Measurements from ENCODE around the gene EPAS1.

The EPAS1 gene

GRCh38 chr2:46428911-46429436, 131.8 kb downstream of the EPAS1 start:
- TF ChIP-seq, protein P1, sequence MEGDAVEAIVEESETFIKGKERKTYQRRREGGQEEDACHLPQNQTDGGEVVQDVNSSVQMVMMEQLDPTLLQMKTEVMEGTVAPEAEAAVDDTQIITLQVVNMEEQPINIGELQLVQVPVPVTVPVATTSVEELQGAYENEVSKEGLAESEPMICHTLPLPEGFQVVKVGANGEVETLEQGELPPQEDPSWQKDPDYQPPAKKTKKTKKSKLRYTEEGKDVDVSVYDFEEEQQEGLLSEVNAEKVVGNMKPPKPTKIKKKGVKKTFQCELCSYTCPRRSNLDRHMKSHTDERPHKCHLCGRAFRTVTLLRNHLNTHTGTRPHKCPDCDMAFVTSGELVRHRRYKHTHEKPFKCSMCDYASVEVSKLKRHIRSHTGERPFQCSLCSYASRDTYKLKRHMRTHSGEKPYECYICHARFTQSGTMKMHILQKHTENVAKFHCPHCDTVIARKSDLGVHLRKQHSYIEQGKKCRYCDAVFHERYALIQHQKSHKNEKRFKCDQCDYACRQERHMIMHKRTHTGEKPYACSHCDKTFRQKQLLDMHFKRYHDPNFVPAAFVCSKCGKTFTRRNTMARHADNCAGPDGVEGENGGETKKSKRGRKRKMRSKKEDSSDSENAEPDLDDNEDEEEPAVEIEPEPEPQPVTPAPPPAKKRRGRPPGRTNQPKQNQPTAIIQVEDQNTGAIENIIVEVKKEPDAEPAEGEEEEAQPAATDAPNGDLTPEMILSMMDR (IDR thresholded peaks at IDR 0.05; ENCODE audit: insufficient read depth, low read depth, low read length, missing control alignments), result no peak
- no peak for DNase-seq (ENCODE audit: low read depth)
- H3K4me3 ChIP-seq (ENCODE audit: low read length), result no peak overlapping the region

GRCh38 chr2:46430413-46430812, 133.2 kb downstream of the EPAS1 start:
- DNase-seq (ENCODE audit: low read depth), result no peak
- TF ChIP-seq, protein P1 (IDR thresholded peaks at IDR 0.05; ENCODE audit: insufficient read depth, low read depth, low read length, missing control alignments), result no peak
- H3K4me3 ChIP-seq (ENCODE audit: low read length), result no peak overlapping the region

DNA sequence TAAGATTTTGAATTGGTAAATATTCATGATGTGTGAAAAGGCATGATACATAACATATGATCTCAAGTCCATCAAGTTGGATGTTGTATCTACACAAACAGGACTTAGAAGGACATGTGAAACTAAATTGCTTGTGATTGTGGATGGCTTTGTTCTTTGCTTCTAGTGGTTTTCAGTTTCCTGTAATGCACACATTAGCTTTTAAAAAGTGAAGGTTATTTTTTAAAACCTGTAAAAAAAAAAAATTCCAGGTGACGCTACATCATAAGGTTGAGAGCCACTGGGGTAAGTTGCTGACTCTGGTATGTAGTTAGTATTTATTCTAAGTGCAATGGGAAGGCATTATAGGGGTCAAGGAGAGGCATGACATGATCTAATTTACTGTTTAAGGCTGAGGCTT, 133.8 kb downstream of the EPAS1 start:
- TF ChIP-seq, protein P1 (IDR thresholded peaks at IDR 0.05; ENCODE audit: insufficient read depth, low read depth, low read length, missing control alignments), result no peak
- no peak for DNase-seq (ENCODE audit: low read depth)
- H3K4me3 ChIP-seq (ENCODE audit: low read length), result no peak overlapping the region

DNA sequence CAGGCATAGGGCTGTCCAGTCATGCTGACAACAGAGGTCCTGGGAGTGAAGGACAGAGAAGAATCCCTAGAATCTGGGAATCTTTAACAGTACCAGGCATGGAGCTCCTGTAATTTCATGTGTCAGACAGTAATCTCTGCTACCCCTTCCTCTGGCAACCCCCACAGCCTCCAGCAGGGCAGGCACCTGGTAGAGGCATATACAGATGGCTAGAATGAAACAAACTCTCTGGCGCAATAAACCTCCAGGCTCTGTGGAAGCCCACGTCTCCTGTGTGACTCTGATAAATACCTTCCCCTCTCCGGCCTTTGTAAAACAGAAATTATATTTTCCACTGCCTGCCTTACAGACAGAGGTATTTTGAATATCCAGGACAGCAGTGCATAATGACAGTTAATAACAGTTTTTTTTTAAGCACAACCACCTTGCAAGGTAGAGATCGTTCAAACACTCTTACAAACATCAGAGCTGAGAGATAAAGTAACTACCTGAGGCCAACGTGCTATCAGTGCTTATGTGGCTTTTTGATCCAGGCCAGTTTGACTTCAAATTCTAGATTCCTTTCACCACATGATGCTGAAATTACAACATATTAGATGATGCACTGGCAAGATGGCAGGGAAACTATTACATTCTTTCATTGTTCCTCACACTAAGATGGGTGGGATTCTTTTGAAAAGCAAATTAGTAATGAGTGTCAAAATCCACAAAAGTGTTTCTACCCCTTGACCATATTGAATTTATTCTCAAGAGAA, 134.5 kb downstream of the EPAS1 start:
- no peak overlapping the region for H3K4me3 ChIP-seq (ENCODE audit: low read length)
- TF ChIP-seq, protein P1 (IDR thresholded peaks at IDR 0.05; ENCODE audit: insufficient read depth, low read depth, low read length, missing control alignments), result no peak
- DNase-seq (ENCODE audit: low read depth), result peak; percentile 58

- no peak overlapping the region for H3K4me3 ChIP-seq (ENCODE audit: low read length)
- DNase-seq (ENCODE audit: low read depth), result peak; percentile 69
- TF ChIP-seq, protein P1 (IDR thresholded peaks at IDR 0.05; ENCODE audit: insufficient read depth, low read depth, low read length, missing control alignments), result no peak
These were observed 137.7 kb downstream of the EPAS1 start for GRCh38 chr2:46434851-46435273.

- DNase-seq (ENCODE audit: low read depth), result no peak
- TF ChIP-seq, protein P1 (IDR thresholded peaks at IDR 0.05; ENCODE audit: insufficient read depth, low read depth, low read length, missing control alignments), result no peak
- no peak overlapping the region for H3K4me3 ChIP-seq (ENCODE audit: low read length)
These were observed 138.1 kb downstream of the EPAS1 start for GRCh38 chr2:46435353-46435752.

All from epithelial cell of esophagus (primary cell).